ENCODE data around the gene TAF5L. TPM values are rescaled to one million over a fixed set of nuclear protein-coding genes. Genes with fewer than 3 reads are reported as not detected.
A peak's percentile ranks its signal among the peaks of the same experiment; 100 is the strongest.

The TAF5L gene
- polyA plus RNA-seq, 1 donor (not counting 4 experiments of a cell fraction or from before 2014, with no cell fraction given) = 23.7 TPM

DNA sequence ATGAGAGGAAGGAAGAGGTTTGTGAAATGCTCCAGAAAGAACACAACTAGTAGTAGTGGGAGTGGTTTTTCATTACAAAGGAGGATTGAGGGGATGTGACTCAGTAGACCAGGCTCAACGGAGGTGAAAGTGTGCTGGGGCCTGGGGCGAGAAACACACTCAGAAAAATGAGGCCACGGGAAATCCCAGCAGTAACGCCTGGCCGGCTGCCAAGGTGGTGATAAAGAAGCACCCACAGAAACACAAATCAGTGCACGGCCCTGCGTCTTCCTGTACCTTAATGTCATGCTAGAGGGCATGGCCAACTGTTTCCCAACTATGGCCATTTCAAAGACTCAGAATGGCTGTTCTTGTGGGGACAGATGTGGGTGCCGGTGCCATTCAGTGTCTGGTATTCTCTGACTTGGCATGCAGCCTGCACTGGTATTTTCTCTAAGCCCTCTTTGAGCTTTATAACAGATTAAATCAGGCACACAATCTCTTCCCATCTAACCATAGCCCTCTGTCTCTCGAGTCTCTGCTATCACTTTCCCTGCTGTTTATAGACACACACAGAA is 38.3 kb upstream of the TAF5L start:
- H3K36me3 ChIP-seq (ENCODE audit: control insufficient read depth in 2 of 2, extremely low read depth in 1 of 2, insufficient read depth in 2 of 2, low read length in 2 of 2) = peaks cover 0 to 19% of the 10 kb centered on the region in 2 experiments
- FAIRE-seq (peak; percentile 96), DNase-seq (ENCODE audit: low read depth, low spot score) (peak; percentile 54)
- H2AFZ ChIP-seq (ENCODE audit: control insufficient read depth, low read length) = no peak overlapping the region
- H3K27me3 ChIP-seq (ENCODE audit: control insufficient read depth, extremely low read depth, insufficient read depth, low read length) = no peaks in the 10 kb centered on the region
- TF ChIP-seq EZH2 (IDR thresholded peaks at IDR 0.05; ENCODE audit: low read length) = no peak
- TF ChIP-seq, protein P1, sequence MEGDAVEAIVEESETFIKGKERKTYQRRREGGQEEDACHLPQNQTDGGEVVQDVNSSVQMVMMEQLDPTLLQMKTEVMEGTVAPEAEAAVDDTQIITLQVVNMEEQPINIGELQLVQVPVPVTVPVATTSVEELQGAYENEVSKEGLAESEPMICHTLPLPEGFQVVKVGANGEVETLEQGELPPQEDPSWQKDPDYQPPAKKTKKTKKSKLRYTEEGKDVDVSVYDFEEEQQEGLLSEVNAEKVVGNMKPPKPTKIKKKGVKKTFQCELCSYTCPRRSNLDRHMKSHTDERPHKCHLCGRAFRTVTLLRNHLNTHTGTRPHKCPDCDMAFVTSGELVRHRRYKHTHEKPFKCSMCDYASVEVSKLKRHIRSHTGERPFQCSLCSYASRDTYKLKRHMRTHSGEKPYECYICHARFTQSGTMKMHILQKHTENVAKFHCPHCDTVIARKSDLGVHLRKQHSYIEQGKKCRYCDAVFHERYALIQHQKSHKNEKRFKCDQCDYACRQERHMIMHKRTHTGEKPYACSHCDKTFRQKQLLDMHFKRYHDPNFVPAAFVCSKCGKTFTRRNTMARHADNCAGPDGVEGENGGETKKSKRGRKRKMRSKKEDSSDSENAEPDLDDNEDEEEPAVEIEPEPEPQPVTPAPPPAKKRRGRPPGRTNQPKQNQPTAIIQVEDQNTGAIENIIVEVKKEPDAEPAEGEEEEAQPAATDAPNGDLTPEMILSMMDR (optimal IDR thresholded peaks at IDR 0.05 in 1 of 3, IDR thresholded peaks at IDR 0.05 in 1 of 3, conservative IDR thresholded peaks at IDR 0.05 in 1 of 3; ENCODE audit: extremely low read depth in 1 of 3, insufficient read depth in 2 of 3, low read length in 3 of 3) = no peak
- H3K79me2 ChIP-seq (ENCODE audit: control insufficient read depth, insufficient read depth, low read length) = no peaks in the 10 kb centered on the region
- H4K20me1 ChIP-seq (ENCODE audit: control insufficient read depth, extremely low read depth, insufficient read depth, low read length) = peaks cover 2% of the 10 kb centered on the region
- no peak overlapping the region for H3K9ac ChIP-seq (ENCODE audit: control insufficient read depth, extremely low read depth, insufficient read depth, low read length)
- H3K27ac ChIP-seq (ENCODE audit: control insufficient read depth, insufficient read depth, low read length) = peak overlapping the region; percentile 13
- no peak overlapping the region for H3K4me3 ChIP-seq (ENCODE audit: control insufficient read depth in 2 of 3, extremely low read depth in 1 of 3, insufficient read depth in 2 of 3, low read depth in 1 of 3, low read length in 3 of 3)
- H3K4me1 ChIP-seq (ENCODE audit: control insufficient read depth, extremely low read depth, insufficient read depth, low read length) = peaks cover 18% of the 10 kb centered on the region
- dilution Hi-C loops (cut with MboI; ENCODE audit: extremely low pct_ligation_motif_present, low sequenced_read_pairs) = no loop called here
- no peaks in the 10 kb centered on the region for H3K9me1 ChIP-seq (ENCODE audit: control insufficient read depth, extremely low read depth, insufficient read depth, low read length)
- no peaks in the 10 kb centered on the region for H3K9me3 ChIP-seq (ENCODE audit: control insufficient read depth, low read depth, low read length)
- H3K4me2 ChIP-seq (ENCODE audit: control insufficient read depth, extremely low read depth, insufficient read depth, low read depth, low read length) = peak overlapping the region; percentile 79

DNA sequence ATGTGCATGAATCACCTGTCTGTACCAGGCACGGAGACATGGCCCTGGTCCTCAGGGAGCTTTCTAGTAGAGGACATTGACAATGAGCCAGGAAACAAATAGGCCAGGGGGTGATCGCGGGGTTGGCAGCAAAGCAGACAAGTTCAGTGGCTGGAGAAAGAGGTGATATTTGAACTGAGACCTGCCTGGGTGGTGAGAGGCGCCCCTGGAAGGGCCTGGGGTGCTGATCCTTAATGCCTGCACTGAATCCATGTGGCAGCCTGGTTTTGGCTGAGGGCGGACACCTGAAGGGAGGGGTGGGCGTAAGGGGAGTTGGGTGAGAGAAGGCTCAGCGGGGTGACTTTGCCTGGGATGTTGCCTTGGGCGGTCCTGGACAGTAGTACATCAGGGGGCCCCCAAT is 36.0 kb upstream of the TAF5L start:
- FAIRE-seq (no peak), DNase-seq (ENCODE audit: low read depth, low spot score) (no peak)
- H3K9me3 ChIP-seq (ENCODE audit: control insufficient read depth, low read depth, low read length) = no peaks in the 10 kb centered on the region
- peaks cover 18% of the 10 kb centered on the region for H3K4me1 ChIP-seq (ENCODE audit: control insufficient read depth, extremely low read depth, insufficient read depth, low read length)
- H3K36me3 ChIP-seq (ENCODE audit: control insufficient read depth in 2 of 2, extremely low read depth in 1 of 2, insufficient read depth in 2 of 2, low read length in 2 of 2) = peaks cover 4 to 31% of the 10 kb centered on the region in 2 experiments
- H3K9ac ChIP-seq (ENCODE audit: control insufficient read depth, extremely low read depth, insufficient read depth, low read length) = no peak overlapping the region
- no peaks in the 10 kb centered on the region for H3K79me2 ChIP-seq (ENCODE audit: control insufficient read depth, insufficient read depth, low read length)
- TF ChIP-seq EZH2 (IDR thresholded peaks at IDR 0.05; ENCODE audit: low read length) = no peak
- TF ChIP-seq, protein P1 (optimal IDR thresholded peaks at IDR 0.05 in 1 of 3, IDR thresholded peaks at IDR 0.05 in 1 of 3, conservative IDR thresholded peaks at IDR 0.05 in 1 of 3; ENCODE audit: extremely low read depth in 1 of 3, insufficient read depth in 2 of 3, low read length in 3 of 3) = no peak
- no peak overlapping the region for H2AFZ ChIP-seq (ENCODE audit: control insufficient read depth, low read length)
- dilution Hi-C loops (cut with MboI; ENCODE audit: extremely low pct_ligation_motif_present, low sequenced_read_pairs) = no loop called here
- peaks cover 2% of the 10 kb centered on the region for H4K20me1 ChIP-seq (ENCODE audit: control insufficient read depth, extremely low read depth, insufficient read depth, low read length)
- no peak overlapping the region for H3K27ac ChIP-seq (ENCODE audit: control insufficient read depth, insufficient read depth, low read length)
- no peaks in the 10 kb centered on the region for H3K27me3 ChIP-seq (ENCODE audit: control insufficient read depth, extremely low read depth, insufficient read depth, low read length)
- H3K9me1 ChIP-seq (ENCODE audit: control insufficient read depth, extremely low read depth, insufficient read depth, low read length) = no peaks in the 10 kb centered on the region
- no peak overlapping the region for H3K4me2 ChIP-seq (ENCODE audit: control insufficient read depth, extremely low read depth, insufficient read depth, low read depth, low read length)
- no peak overlapping the region for H3K4me3 ChIP-seq (ENCODE audit: control insufficient read depth in 2 of 3, extremely low read depth in 1 of 3, insufficient read depth in 2 of 3, low read depth in 1 of 3, low read length in 3 of 3)

Data from keratinocyte (primary cell).